ENCODE results near the gene LRIT2. TPM values are rescaled to one million over a fixed set of nuclear protein-coding genes. Genes with fewer than 3 reads are reported as not detected.
"Not testable (repeated sequence)": the region's sequence is repeated elsewhere in the genome, so short reads cannot be mapped to it uniquely, and the experiment has no call there.

The LRIT2 gene
- total RNA-seq, 1 experiment from 2014 or later, result not detected

DNA sequence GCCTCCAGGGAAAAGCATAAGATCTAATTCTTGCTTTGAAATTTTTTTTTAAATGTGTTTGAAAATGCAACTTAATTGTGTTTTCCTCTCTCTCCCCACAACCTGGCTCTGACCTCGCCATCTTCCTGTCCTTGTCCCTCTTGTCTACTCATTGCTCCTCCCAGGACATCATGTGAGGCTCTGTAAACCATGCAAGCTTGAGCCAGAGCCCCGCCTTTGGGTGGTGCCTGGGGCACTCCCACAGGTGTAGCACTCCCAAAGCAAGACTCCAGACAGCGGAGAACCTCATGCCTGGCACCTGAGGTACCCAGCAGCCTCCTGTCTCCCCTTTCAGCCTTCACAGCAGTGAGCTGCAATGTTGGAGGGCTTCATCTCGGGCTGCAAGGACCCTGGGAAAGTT lies 40.8 kb downstream of the LRIT2 start:
- no TSS peak for BruUV-seq (replicated peaks)
- Histone ChIP-seq H3K36me3 (ENCODE audit: control insufficient read depth, insufficient read depth, low read length) (no peaks in the 10 kb centered on the region), H3K4me1 (no peaks in the 10 kb centered on the region), H3K27me3 (replicated peaks; ENCODE audit: control insufficient read depth, insufficient read depth, low read length) (no peaks in the 10 kb centered on the region), H3K4me3 (ENCODE audit: low read depth, low read length) (no peak overlapping the region), H3K9me3 (no peaks in the 10 kb centered on the region)
- Mint-ChIP-seq H3K9me3 (ENCODE audit: unreplicated experiment) (no peaks in the 10 kb centered on the region), H3K4me1 (ENCODE audit: low read depth, unreplicated experiment) (no peaks in the 10 kb centered on the region), H3K27ac (ENCODE audit: unreplicated experiment) (no peak overlapping the region), H3K36me3 (ENCODE audit: insufficient read depth, unreplicated experiment) (no peaks in the 10 kb centered on the region), H3K4me3 (ENCODE audit: unreplicated experiment) (no peak overlapping the region), H3K27me3 (ENCODE audit: insufficient read depth, unreplicated experiment) (peaks cover 2% of the 10 kb centered on the region)
- POLR2A ChIA-PET, result no interaction called here
- TF ChIP-seq CTCF (IDR thresholded peaks at IDR 0.05; ENCODE audit: insufficient read depth in 1 of 2, low read depth in 1 of 2, low read length in 1 of 2, severe bottlenecking in 1 of 2, unreplicated experiment in 1 of 2), result no peak
- intact Hi-C loops (cut with micrococcal nuclease; ENCODE audit: unreplicated experiment), result no loop called here
- CTCF ChIA-PET, result no interaction called here
- DNase-seq, result no peak

DNA sequence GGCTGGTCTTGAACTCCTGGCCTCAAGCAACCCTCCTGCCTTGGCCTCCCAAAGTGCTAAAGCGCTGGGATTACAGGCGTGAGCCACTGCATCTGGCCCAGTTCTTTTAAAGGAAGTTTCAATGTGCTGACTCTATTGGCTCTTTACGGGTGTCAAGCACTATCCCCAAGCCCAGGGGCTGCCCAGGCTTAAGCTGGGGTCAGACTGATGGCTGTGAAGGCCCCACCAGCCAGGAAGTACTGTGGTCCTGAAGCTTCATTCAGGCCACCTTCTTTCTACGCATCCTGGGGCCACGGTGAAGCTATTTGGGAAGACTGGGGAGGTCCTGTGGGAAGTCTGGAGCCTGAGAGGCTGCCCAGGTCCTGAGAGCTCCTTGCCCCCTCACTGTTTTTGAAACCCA lies 43.7 kb downstream of the LRIT2 start:
- POLR2A ChIA-PET, result interaction anchor here (0.6 kb wide), 1 partner anchor 1811 kb away, joined by 3 read pairs; no protein-coding TSS in a partner anchor

GRCh38 chr10:84180386-84180785 lies 45.0 kb downstream of the LRIT2 start:
- H3K4me1 Mint-ChIP-seq (ENCODE audit: low read depth, unreplicated experiment); POLR2A ChIA-PET; H3K27me3 ChIP-seq (replicated peaks; ENCODE audit: control insufficient read depth, insufficient read depth, low read length); BruUV-seq (replicated peaks); intact Hi-C loops (cut with micrococcal nuclease; ENCODE audit: unreplicated experiment); CTCF ChIA-PET; DNase-seq; H3K27ac Mint-ChIP-seq (ENCODE audit: unreplicated experiment); H3K36me3 ChIP-seq (ENCODE audit: control insufficient read depth, insufficient read depth, low read length); H3K9me3 ChIP-seq; H3K4me1 ChIP-seq; H3K27me3 Mint-ChIP-seq (ENCODE audit: insufficient read depth, unreplicated experiment); H3K4me3 Mint-ChIP-seq (ENCODE audit: unreplicated experiment); H3K4me3 ChIP-seq (ENCODE audit: low read depth, low read length); H3K36me3 Mint-ChIP-seq (ENCODE audit: insufficient read depth, unreplicated experiment); H3K9me3 Mint-ChIP-seq (ENCODE audit: unreplicated experiment): not testable (repeated sequence)

More for the DNA sequence above, 43.7 kb downstream of the LRIT2 start:
- H3K4me3 Mint-ChIP-seq (ENCODE audit: unreplicated experiment), result no peak overlapping the region
- H3K27me3 Mint-ChIP-seq (ENCODE audit: insufficient read depth, unreplicated experiment), result peaks cover 2% of the 10 kb centered on the region
- H3K27ac Mint-ChIP-seq (ENCODE audit: unreplicated experiment), result no peak overlapping the region
- DNase-seq, result no peak
- TF ChIP-seq CTCF (IDR thresholded peaks at IDR 0.05; ENCODE audit: insufficient read depth in 1 of 2, low read depth in 1 of 2, low read length in 1 of 2, severe bottlenecking in 1 of 2, unreplicated experiment in 1 of 2), result no peak
- H3K9me3 Mint-ChIP-seq (ENCODE audit: unreplicated experiment), result no peaks in the 10 kb centered on the region
- no peaks in the 10 kb centered on the region for H3K27me3 ChIP-seq (replicated peaks; ENCODE audit: control insufficient read depth, insufficient read depth, low read length)
- CTCF ChIA-PET, result no interaction called here
- intact Hi-C loops (cut with micrococcal nuclease; ENCODE audit: unreplicated experiment), result no loop called here
- H3K4me1 ChIP-seq, result no peaks in the 10 kb centered on the region
- H3K9me3 ChIP-seq, result no peaks in the 10 kb centered on the region
- no peaks in the 10 kb centered on the region for H3K36me3 ChIP-seq (ENCODE audit: control insufficient read depth, insufficient read depth, low read length)
- no peak overlapping the region for H3K4me3 ChIP-seq (ENCODE audit: low read depth, low read length)
- no peaks in the 10 kb centered on the region for H3K36me3 Mint-ChIP-seq (ENCODE audit: insufficient read depth, unreplicated experiment)
- H3K4me1 Mint-ChIP-seq (ENCODE audit: low read depth, unreplicated experiment), result no peaks in the 10 kb centered on the region
- no TSS peak for BruUV-seq (replicated peaks)
